C4-2B (cell line): Measurements from ENCODE around the gene FBLIM1.

ENCODE experiments used
- H3K27ac ChIP-seq: fragments of 450-650 bp; 2 replicates; pipeline ENCODE4 v1.5.1; 2017
- CTCF ChIP-seq: fragments of 450-650 bp; conservative IDR thresholded peaks from 2 replicates; pipeline ENCODE4 v1.5.1; 2017; ENCODE audit warnings: mild to moderate bottlenecking
- ZFX ChIP-seq: fragments of 450-650 bp; IDR thresholded peaks from 2 replicates; pipeline ENCODE4 v1.6.1; 2017

FBLIM1 gene

GRCh38 chr1:15735304-15736037 is 23.1 kb upstream of the FBLIM1 start:
- H3K27ac ChIP-seq = peak overlapping the region; percentile 38
- TF ChIP-seq CTCF = no peak
- no peak for TF ChIP-seq ZFX

GRCh38 chr1:15736038-15736891 is 22.3 kb upstream of the FBLIM1 start, which contains the start of gene SLC25A34:
Gene SLC25A34 (plus strand): TSS chr1:15736258. CDS start chr1:15736486, 228 bp downstream.
- H3K27ac ChIP-seq = peak within 1 kb of the TSS; percentile 38
- TF ChIP-seq ZFX (no peak), CTCF (no peak)

GRCh38 chr1:15736892-15737261 is 21.7 kb upstream of the FBLIM1 start:
- TF ChIP-seq CTCF = no peak
- TF ChIP-seq ZFX = no peak

GRCh38 chr1:15737324-15738319 is 21.0 kb upstream of the FBLIM1 start:
- no peak for TF ChIP-seq ZFX
- TF ChIP-seq CTCF = no peak
- H3K27ac ChIP-seq = no peak overlapping the region

More at GRCh38 chr1:15736892-15737261, 21.7 kb upstream of the FBLIM1 start:
- H3K27ac ChIP-seq = no peak overlapping the region; the same call in 1 of the 2 replicates

GRCh38 chr1:15738416-15739113 is 20.0 kb upstream of the FBLIM1 start:
- no peak overlapping the region for H3K27ac ChIP-seq
- TF ChIP-seq CTCF (no peak), ZFX (no peak)

GRCh38 chr1:15739259-15739658 is 19.3 kb upstream of the FBLIM1 start:
- TF ChIP-seq ZFX (no peak), CTCF (no peak)

More at GRCh38 chr1:15739259-15739658, 19.3 kb upstream of the FBLIM1 start:
- no peak overlapping the region for H3K27ac ChIP-seq
